Endothelial cell of umbilical vein (primary cell): ENCODE data around the gene S100A4. TPM values are rescaled to one million over a fixed set of nuclear protein-coding genes. Genes with fewer than 3 reads are reported as not detected.

Experiments
- BruUV-seq: library from RNA; stranded (reverse); fragments of 400-500 nt; replicated peaks from 2 replicates; lab custom pipeline; 2021; lab: Mats Ljungman, UMichigan
- CTCF ChIA-PET: fragments of 300-600, 350-600 bp; sonication (Branson Sonifier 250); formaldehyde crosslinking; loops from one replicate; lab custom pipeline; 2021; ENCODE audit warnings: antibody characterized with exemption, inconsistent platforms; lab: Charles Lee
- POLR2A ChIA-PET: fragments of 300-600, 350-600 bp; sonication (Branson Sonifier 250); formaldehyde crosslinking; loops from one replicate; lab custom pipeline; 2021; ENCODE audit warnings: antibody characterized with exemption, inconsistent platforms; lab: Charles Lee
- DNase-seq: peaks from one replicate; pipeline ENCODE4 v3.0.0-alpha.2; 2011; ENCODE audit warnings: low read depth, low spot score
- FAIRE-seq: peaks from 2 replicates; lab custom pipeline; 2011; peaks lifted over from hg19 to GRCh38; lab: Jason Lieb, UNC
- H2AFZ ChIP-seq: 2 replicates; pipeline ENCODE4 v1.6.0; 2012; ENCODE audit warnings: low read depth, low read length, control low read depth, inconsistent platforms
- H3K27ac ChIP-seq: 2 replicates; pipeline ENCODE4 v1.5.1; 2011; ENCODE audit warnings: low read depth, mild to moderate bottlenecking, control low read depth, low read length, moderate library complexity; ENCODE audit not compliant: insufficient read depth
- H3K27me3 ChIP-seq, 2 experiments: 2 replicates each; pipeline versions ENCODE4 v1.6.0 to v1.6.1; 2011; ENCODE audit warnings: low read length in 2 of 2, mixed read lengths in 1 of 2; ENCODE audit not compliant: control insufficient read depth in 2 of 2, insufficient read depth in 2 of 2
- H3K36me3 ChIP-seq, 2 experiments: 2 replicates in 1 of 2; 3 replicates in 1 of 2; pipeline ENCODE4 v1.5.1; 2011; ENCODE audit warnings: low read length in 2 of 2, mild to moderate bottlenecking in 1 of 2, moderate library complexity in 1 of 2; ENCODE audit not compliant: control insufficient read depth in 2 of 2, insufficient read depth in 2 of 2; ENCODE audit errors: extremely low read depth in 1 of 2
- H3K4me1 ChIP-seq: 3 replicates; pipeline ENCODE4 v1.5.1; 2011; ENCODE audit warnings: mild to moderate bottlenecking, low read length; ENCODE audit not compliant: control insufficient read depth, insufficient read depth; ENCODE audit errors: extremely low read depth
- H3K4me2 ChIP-seq: 2 replicates; pipeline ENCODE4 v1.6.1; 2011; ENCODE audit warnings: low read length, control low read depth, mixed read lengths; ENCODE audit not compliant: insufficient read depth
- H3K4me3 ChIP-seq, 3 experiments: fragments of 200-600 bp in 1 of 3; sonication (generic), shearing (Covaris generic) in 1 of 3; replicated peaks in 1 of 3; 2 replicates each; pipeline ENCODE4 v1.5.1; 2011 to 2016; ENCODE audit warnings: control low read depth in 3 of 3, low read length in 3 of 3, mild to moderate bottlenecking in 2 of 3, inconsistent platforms in 1 of 3, low read depth in 1 of 3, moderate library complexity in 1 of 3; ENCODE audit not compliant: insufficient read depth in 1 of 3
- H3K79me2 ChIP-seq: 2 replicates; pipeline ENCODE4 v1.6.0; 2012; ENCODE audit warnings: low read length, inconsistent platforms; ENCODE audit not compliant: control insufficient read depth, insufficient read depth
- H3K9ac ChIP-seq: replicated peaks from 2 replicates; pipeline ENCODE3; 2011; ENCODE audit warnings: low read length, control low read depth; ENCODE audit not compliant: insufficient read depth; ENCODE audit errors: extremely low read depth
- H3K9me1 ChIP-seq: replicated peaks from 3 replicates; pipeline ENCODE4 v1.6.0; 2011; ENCODE audit warnings: mild to moderate bottlenecking, low read length; ENCODE audit not compliant: control insufficient read depth, insufficient read depth; ENCODE audit errors: extremely low read depth
- H3K9me3 ChIP-seq: replicated peaks from 2 replicates; pipeline ENCODE4 v1.5.1; 2012; ENCODE audit warnings: low read length, inconsistent platforms; ENCODE audit not compliant: control insufficient read depth, insufficient read depth
- H4K20me1 ChIP-seq: replicated peaks from 2 replicates; pipeline ENCODE3; 2011; ENCODE audit warnings: mild to moderate bottlenecking, low read length; ENCODE audit not compliant: control insufficient read depth, insufficient read depth; ENCODE audit errors: extremely low read depth
- EZH2 ChIP-seq: IDR thresholded peaks from 2 replicates; pipeline ENCODE4 v1.6.1; 2012; ENCODE audit warnings: borderline replicate concordance, low read depth, mild to moderate bottlenecking, moderate library complexity, low read length, inconsistent platforms; ENCODE audit not compliant: severe bottlenecking
- FOS ChIP-seq: IDR thresholded peaks from 2 replicates; pipeline ENCODE4 v1.6.1; 2011; ENCODE audit warnings: mild to moderate bottlenecking, low read length, moderate library complexity, borderline replicate concordance; ENCODE audit not compliant: insufficient read depth
- GATA2 ChIP-seq: IDR thresholded peaks from 2 replicates; pipeline ENCODE4 v1.7.0; 2011; ENCODE audit warnings: low read depth, mild to moderate bottlenecking, moderate library complexity, mixed read lengths, low read length; ENCODE audit not compliant: insufficient read length, insufficient read depth
- JUN ChIP-seq: IDR thresholded peaks from 2 replicates; pipeline ENCODE4 v1.6.1; 2011; ENCODE audit warnings: borderline replicate concordance, low read depth; ENCODE audit not compliant: insufficient read length, insufficient read depth
- MYC ChIP-seq: IDR thresholded peaks from one replicate; pipeline ENCODE4 v1.6.1; 2011; ENCODE audit warnings: mild to moderate bottlenecking, low read depth, low read length
- POLR2A ChIP-seq: IDR thresholded peaks from 2 replicates; pipeline ENCODE4 v1.6.1; 2012; ENCODE audit warnings: low read depth, mild to moderate bottlenecking, control low read depth, low read length
- POLR2AphosphoS5 ChIP-seq: IDR thresholded peaks from 2 replicates; pipeline ENCODE4 v1.6.1; 2012; ENCODE audit warnings: low read depth, mild to moderate bottlenecking, control low read depth, low read length, moderate library complexity; ENCODE audit not compliant: insufficient read depth
- dilution Hi-C: fragments of 300-500 bp; cut with MboI; formaldehyde crosslinking; loops from one replicate; pipeline ENCODE4 v1.15.0; 2019; ENCODE audit warnings: low sequenced_read_pairs; ENCODE audit not compliant: extremely low pct_ligation_motif_present
- intact Hi-C: fragments of 100-400 bp; cut with micrococcal nuclease; formaldehyde crosslinking; loops from one replicate; pipeline ENCODE4 v1.10.0; 2022
- polyA plus RNA-seq, 4 experiments: library from polyadenylated mRNA; depleted of rRNA in 3 of 4; stranded (reverse) in 3 of 4; unstranded in 1 of 4; fragments of >200 nt; gene quantifications; 2 replicates each; pipeline versions ENCODE4 v1.2.1 to v1.2.3, GENCODE V29; 2011 to 2012; ENCODE audit warnings: missing spikeins in 1 of 4
- total RNA-seq: library from RNA; stranded (reverse); gene quantifications from 2 replicates; pipeline ENCODE4 v1.2.3, GENCODE V29; 2021
- TF ChIP-seq, protein P1 (sequence below): IDR thresholded peaks from 2 replicates; pipeline ENCODE4 v1.6.1; 2011; ENCODE audit not compliant: insufficient read depth, insufficient read length
- TF ChIP-seq, protein P2 (sequence below), 2 donors: IDR thresholded peaks; 1 replicate in 1 of 2; 2 replicates in 1 of 2; pipeline ENCODE4 v1.5.1; 2011; ENCODE audit warnings: low read length in 2 of 2, mild to moderate bottlenecking in 2 of 2, moderate library complexity in 2 of 2, control low read depth in 1 of 2, inconsistent platforms in 1 of 2, low read depth in 1 of 2; ENCODE audit not compliant: insufficient read depth in 1 of 2; ENCODE audit errors: extremely low read depth in 1 of 2

S100A4 gene
- total and polyA plus RNA-seq, 2 donors (not counting 3 experiments of a cell fraction or from before 2014, with no cell fraction given): 1.1 TPM; not detected in 1

DNA sequence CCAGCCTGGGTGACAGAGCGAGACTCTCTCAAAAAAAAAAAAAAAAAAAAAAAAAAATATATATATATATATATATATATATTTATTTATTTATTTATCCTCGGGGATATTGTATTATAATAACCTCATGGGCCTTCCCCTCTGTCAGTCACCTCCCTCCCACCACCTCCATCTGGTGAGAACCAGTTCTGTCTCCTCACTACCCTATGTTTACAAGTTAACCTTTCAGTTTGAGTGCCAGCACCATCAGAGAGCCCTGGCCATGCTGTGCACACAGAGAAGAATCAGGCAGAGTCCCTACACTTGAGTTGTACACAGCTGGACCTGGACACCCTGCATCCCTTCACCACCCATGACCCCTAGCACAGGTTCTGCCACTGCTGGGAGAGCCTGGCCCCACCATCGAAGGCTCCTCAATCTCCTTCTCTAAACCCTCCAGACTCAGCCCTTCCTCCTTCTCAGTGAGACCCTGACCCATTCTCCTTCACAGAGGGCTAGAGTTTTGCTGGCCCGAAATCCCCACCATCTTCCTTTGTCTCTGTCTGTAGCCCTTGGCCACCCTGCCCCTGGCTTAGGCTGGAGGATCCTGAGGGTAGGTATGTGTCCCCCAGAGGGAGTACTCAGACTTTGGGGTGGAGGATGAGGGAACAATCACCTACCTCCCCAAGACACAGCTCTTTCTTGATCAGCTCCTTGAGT, 6.1 kb downstream of the S100A4 start:
- no peak for DNase-seq
- FAIRE-seq: no peak
- H3K4me3 ChIP-seq: no peak overlapping the region
- no peaks in the 10 kb centered on the region for H4K20me1 ChIP-seq
- H3K9me3 ChIP-seq: no peaks in the 10 kb centered on the region
- H3K27ac ChIP-seq: no peak overlapping the region
- peaks cover 12% of the 10 kb centered on the region for H3K79me2 ChIP-seq
- ChIA-PET CTCF (interaction anchor here (0.7 to 1.2 kb wide), 3 partner anchors 8 to 33 kb away, joined by 3 to 4 read pairs (median 3); no protein-coding TSS in a partner anchor), POLR2A (no interaction called here)
- no peak overlapping the region for H2AFZ ChIP-seq
- TF ChIP-seq EZH2: no peak
- TF ChIP-seq, protein P1, sequence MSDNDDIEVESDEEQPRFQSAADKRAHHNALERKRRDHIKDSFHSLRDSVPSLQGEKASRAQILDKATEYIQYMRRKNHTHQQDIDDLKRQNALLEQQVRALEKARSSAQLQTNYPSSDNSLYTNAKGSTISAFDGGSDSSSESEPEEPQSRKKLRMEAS: no peak
- no peak for TF ChIP-seq JUN
- TF ChIP-seq, protein P2, sequence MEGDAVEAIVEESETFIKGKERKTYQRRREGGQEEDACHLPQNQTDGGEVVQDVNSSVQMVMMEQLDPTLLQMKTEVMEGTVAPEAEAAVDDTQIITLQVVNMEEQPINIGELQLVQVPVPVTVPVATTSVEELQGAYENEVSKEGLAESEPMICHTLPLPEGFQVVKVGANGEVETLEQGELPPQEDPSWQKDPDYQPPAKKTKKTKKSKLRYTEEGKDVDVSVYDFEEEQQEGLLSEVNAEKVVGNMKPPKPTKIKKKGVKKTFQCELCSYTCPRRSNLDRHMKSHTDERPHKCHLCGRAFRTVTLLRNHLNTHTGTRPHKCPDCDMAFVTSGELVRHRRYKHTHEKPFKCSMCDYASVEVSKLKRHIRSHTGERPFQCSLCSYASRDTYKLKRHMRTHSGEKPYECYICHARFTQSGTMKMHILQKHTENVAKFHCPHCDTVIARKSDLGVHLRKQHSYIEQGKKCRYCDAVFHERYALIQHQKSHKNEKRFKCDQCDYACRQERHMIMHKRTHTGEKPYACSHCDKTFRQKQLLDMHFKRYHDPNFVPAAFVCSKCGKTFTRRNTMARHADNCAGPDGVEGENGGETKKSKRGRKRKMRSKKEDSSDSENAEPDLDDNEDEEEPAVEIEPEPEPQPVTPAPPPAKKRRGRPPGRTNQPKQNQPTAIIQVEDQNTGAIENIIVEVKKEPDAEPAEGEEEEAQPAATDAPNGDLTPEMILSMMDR (IDR thresholded peaks at IDR 0.05; ENCODE audit: extremely low read depth in 1 of 2, insufficient read depth in 1 of 2, low read depth in 1 of 2, low read length in 2 of 2): no peak
- TF ChIP-seq FOS: no peak
- TF ChIP-seq POLR2A: no peak
- TF ChIP-seq POLR2AphosphoS5: no peak
- no peak for TF ChIP-seq GATA2
- TF ChIP-seq MYC: no peak
- no peak overlapping the region for H3K9ac ChIP-seq
- dilution Hi-C loops: no loop called here
- BruUV-seq: no TSS peak
- H3K4me1 ChIP-seq: peaks cover 10% of the 10 kb centered on the region
- no peaks in the 10 kb centered on the region for H3K27me3 ChIP-seq
- H3K4me2 ChIP-seq: no peak overlapping the region
- H3K9me1 ChIP-seq: no peaks in the 10 kb centered on the region
- H3K36me3 ChIP-seq: no peaks in the 10 kb centered on the region
- intact Hi-C loops: no loop called here
